GM18499 (cell line): ENCODE measurements around the gene ANKRD44.
A peak's percentile ranks its signal among the peaks of the same experiment; 100 is the strongest.

ENCODE experiments used
- ATAC-seq: cut with Tn5 transposase; IDR thresholded peaks from one replicate; pipeline ENCODE4 v1.9.1; 2021; ENCODE audit warnings: moderate number of reproducible peaks; ENCODE audit not compliant: insufficient read depth, unreplicated experiment

Gene ANKRD44

DNA sequence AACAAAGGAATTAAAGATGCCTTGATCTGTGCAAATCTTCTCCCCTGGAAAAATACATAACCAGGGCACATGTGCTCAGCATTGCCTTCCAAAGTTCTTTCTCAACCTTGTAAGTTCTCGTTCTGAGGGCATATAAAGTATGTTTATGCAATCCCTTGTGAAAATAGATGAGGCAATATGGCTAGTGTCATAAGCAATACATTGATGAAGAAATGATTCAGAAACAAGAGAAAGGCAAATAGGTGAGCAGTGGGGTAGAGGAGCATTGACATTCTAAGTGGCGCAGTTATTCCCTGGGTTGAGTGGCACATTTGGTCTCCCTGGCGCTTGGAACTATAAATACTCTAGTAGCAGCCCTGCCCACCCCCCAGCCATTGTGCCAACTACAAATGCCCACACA lies 326.6 kb downstream of the ANKRD44 start:
- no peak for ATAC-seq

DNA sequence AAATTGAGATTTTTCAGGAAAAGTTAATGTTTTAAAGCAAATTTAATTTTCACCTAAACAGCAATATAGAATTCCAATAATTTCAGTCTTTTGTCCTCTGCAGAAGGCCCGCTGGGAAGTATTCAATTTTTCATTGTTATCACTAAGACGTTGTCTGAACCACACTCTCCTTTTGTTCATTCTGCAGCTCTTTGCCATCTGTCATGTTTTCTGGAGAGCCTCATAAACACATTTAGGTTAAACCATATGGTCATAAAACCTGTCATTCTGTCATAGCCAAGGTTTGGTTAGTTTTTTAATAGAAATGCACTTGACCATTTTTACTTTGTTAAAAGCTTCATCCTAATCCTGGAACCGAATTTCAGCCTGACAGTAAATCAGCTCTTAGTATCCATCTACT lies 330.1 kb downstream of the ANKRD44 start:
- ATAC-seq: no peak

DNA sequence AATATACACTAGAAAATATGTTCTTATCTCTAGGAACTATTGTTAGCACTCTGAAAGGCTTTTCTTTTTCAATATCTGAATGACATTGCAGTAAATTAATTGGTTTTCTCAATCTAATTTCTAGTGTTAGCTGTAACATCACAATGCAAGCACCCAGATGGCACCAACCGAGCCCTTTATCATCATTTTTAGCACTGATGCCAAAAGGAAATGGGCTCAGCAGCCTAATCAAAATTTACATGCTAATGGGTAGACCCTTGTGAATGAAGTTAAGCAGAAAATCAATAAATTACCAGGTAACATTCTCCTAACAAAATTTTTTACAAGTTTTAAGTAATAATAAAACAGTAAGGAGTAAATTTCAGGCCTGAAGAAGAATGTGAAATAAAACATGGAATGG lies 330.6 kb downstream of the ANKRD44 start:
- ATAC-seq: no peak

DNA sequence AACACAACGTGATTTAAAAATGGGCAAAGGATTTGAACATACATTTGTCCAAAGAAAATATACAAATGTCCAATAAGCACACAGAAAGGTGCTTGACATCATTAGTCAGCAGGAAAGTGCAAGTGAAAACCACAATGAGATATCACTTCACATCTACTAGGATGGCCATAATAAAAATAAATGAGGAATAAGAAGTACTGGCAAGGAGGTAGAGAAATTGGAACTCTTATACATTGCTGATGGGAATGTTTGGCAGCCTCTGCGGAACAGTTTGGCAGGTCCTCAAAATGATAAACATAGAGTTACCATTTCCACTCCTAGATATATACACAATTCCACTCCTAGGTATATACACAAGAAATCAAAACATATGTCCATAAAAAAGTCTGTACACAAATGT lies 333.1 kb downstream of the ANKRD44 start:
- ATAC-seq: no peak

DNA sequence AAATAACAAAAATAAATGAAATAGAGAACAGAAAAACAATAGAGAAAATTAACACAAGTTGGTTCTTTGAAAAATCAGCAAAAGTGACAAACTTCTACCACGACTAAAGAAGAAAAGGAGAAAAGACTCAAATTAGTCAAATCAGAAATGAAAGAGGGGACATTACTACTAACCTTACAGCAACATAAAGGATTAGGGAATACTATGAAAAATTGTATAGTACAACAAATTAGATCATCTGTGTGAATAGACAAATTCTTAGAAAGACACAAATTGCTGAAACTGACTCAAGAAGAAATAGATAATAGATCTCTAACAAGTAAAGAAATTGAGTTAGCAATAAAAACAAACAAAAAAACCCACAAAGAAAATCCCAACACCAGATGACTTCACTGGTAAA lies 335.6 kb downstream of the ANKRD44 start:
- no peak for ATAC-seq

DNA sequence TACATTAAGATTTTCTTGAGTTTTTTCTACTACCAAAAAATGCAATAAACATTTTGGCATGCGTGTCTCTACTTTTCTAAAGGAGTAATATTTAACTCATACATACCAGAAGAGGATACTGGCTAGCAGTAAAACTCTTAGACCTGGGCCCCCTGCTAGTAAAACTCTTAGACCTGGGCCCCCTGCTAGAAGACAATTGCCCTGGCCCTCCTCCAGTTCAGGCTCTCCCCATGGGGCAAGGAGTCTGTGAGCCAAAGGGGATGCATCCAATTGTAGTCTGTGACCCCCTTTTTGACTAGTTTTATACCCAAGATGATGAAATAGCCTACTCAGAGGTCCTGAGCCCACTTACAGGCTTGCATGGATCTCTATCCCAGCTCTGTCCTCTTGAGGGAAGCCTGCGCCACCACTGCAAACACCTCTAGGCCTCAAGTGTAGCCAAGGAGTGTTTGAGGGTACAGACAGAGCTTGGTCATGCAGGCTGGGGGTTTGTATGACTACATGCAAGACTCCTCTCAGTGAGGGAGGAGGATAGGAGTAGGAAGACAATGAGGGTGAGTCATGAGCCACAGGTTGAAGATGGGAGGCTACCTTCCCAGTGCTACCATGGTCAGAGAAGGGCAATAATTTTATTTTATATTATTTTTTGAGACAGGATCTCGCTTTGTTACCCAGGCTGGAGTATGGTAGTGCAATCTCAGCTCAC lies 338.9 kb downstream of the ANKRD44 start:
- no peak for ATAC-seq

DNA sequence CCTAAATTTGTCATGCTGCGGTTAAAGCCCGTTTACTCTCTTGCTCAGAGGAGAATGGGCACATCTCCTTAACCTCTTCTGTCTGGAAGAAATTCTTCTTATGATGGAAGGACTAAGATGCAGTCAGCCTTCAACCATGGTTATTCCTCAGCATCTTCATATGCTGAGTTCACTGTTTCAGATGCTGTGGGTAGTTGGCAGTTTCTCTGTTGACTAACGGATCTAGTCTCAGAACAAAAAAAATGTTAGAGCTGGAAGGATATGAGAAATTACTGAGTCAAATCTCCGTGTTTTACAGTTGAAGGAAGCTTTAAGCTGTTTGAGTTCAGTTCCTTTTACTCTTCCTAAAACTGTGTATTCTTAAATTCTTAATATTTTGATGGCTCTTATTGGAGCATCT lies 340.5 kb downstream of the ANKRD44 start:
- ATAC-seq: no peak

DNA sequence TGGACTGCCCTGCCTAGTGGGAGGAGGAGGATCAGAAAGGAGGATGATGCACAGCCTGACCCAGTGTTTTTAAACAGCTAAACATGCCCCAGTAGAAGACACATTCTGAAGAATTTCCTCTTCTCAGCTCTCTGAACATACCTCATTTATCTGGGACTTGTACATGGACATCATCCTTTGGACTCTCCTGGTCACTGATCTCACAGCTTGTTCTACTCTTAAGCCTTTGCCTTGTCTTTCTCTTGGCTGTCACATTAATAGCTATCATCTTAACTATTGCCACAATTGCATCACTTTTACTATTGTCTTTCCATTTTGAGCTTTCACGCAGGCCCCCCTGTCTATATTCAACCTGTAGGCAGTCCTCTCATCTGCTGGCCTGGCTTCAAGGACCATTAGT lies 342.1 kb downstream of the ANKRD44 start:
- no peak for ATAC-seq

DNA sequence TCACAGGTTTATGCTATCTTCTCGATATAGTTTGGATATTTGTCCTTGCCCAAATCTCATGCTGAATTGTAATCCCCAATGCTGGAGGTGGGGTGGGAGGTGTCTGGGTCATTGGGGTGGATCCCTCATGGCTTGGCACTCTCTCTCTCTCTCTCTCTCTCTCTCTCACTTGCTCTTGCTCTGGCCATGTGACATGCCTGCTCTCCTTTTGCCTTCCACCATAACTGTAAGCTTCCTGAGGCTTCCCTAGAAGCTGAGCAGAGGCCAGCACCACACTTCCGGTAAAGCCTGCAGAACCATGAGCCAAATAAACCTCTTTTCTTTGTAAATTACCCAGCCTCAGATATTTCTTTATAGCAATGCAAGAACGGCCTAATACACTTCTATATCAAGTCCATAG lies 342.8 kb downstream of the ANKRD44 start:
- ATAC-seq: no peak

DNA sequence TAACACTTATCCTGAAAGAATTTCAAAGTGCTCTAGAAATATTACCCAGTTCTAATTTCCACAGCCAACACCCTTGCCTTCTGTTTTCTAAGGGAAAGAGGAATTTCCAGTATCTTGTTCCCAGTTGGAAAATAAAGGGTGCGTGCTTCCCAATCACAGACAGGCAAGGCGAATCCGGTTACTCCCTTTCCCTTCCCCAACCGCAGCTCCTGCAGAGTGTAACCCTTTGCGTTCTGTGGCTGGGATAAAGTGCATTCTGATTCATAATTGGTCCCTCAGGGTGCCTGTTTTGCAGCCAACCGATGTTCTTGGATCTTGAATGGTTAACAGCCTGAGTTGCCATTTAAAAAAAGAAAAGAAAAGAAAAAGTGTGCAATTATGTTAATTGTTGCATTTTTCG lies 343.5 kb downstream of the ANKRD44 start:
- no peak for ATAC-seq

DNA sequence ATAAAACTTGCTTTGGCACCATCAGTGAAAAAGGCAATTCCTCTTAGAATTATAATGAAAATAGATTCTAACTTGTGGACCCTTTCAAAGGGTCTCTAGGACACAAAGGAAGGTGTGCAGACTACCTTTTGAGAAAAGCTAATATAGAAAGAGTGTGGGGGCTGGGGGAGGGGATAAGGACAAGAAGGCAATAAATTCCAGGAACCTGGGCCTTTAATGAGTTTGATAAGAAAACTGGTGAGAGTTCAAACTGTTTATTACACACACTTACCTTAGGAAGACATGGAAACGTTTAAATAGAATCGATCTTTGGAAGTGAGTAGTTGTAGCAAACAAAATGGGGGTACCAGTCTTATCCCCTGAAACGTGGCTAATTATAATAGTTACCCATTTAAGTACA lies 344.5 kb downstream of the ANKRD44 start:
- no peak for ATAC-seq

DNA sequence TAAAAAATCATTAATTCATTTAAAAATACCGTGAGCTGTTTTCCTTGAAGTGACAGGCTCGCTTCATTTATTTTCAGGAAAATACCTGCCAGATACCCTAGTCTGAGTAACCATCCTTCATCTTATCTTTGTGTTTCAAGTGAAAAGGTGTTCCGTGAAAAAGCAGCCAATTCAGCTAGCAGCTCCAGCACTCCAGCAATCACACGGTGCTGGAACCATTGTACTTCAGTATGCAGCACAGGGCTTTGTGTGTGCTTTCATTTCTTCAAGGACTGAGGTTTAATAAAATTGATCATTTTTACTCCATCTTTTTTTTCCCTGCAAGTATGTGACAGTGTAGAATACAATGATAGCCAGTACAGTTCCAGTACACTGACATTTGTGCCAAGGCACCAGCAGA lies 344.9 kb downstream of the ANKRD44 start:
- ATAC-seq: no peak

DNA sequence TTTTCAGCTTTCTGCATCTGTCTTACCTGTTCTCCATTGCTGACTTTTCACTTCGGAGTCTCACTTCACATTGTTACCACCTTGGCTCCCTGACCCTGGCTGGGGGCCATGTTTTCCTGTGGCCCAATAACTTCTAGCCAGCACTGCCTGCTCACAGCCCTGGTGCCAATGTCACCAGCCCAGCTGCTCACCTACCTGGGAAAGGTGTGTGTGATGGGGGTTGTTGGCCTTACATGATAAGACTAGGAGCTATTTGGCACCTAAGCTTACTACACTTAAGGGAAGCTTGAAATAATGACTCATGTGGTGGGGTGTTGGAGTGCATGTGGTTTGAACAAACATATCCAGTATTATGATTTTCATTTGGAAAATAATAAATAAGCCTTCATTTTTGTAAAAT lies 346.6 kb downstream of the ANKRD44 start:
- ATAC-seq: no peak

DNA sequence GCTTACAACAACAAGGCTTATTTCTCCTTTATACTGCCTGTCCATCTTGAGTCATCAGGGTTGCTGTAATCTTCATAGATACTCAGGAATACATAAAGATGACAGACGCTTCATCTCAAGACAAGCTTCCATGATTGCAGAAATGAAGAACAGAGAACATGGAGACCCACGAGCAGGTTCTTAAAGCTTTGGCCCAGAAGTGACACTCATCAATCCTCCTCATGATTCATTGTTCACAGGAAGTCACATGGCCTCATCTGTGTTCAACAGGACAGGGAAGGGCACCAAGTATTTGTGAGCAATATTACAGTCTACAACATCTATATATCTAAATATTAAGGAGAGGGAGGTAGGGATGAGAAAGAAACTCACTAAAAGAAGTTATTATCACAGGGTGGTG lies 347.5 kb downstream of the ANKRD44 start:
- no peak for ATAC-seq

DNA sequence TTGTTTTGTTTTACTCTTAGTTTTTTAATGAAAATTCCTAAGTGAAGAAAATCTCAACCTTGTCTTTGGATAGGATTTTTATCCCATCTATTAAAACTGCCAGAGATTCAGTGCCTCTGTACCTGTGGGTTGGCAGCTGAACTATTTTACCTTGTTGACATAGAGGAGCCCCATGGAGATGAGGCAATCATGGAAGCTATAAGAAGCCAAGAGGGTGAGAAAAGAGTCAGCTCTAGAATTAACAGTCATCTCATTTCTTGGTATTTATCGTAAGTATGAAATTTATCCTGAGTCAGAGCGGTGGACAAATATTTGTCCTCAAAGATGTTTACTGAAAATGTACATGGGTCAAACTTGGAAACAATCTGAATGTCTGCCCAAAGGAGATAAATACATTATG lies 348.3 kb downstream of the ANKRD44 start:
- ATAC-seq: no peak

DNA sequence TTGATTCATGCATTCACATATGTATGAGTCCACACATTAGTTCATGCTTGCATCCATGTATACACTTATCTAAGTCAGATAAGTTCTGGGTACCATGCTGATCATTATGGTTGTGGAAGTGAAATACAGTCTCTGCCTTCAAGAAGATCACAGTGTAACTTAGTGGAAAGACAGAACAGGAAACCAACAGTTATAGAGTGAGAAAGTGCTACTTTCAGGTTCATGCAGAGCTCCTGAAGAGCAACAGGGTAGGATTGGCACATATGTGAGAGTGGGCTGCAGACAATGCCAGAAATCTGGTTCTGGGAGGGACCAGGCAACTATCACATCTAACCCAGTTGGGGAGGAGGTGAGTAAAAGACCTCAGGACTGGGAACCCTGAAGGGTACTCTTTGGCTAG lies 348.7 kb downstream of the ANKRD44 start:
- peak; percentile 96 for ATAC-seq

DNA sequence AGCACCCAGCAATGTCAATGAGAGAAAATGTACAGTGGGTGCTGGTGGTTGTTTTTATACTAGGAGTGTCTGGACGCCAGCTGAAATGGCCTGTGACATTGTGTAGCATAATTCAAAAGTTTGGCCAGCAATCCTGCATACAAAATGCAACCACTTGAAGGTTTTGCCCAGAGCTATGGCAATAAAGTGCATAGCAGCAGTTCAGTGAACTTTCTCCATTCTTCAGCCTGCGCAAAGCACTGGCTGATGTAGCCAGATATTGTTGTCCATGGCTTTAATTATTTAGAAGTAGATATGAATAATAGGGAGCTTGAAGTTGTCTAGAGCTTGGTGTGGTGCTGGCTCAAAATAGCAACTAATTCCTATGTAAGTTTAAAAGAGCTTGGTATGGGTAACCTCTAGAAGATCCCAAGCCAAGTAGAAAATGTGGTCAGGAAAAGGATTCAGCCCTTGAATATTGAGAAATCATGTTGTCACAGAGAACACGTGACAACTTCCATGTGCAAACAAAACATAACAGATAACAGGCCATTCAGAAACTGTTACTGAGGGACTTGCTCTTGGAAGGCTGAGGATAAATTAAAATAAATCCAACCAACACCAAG lies 350.7 kb downstream of the ANKRD44 start:
- ATAC-seq: no peak

DNA sequence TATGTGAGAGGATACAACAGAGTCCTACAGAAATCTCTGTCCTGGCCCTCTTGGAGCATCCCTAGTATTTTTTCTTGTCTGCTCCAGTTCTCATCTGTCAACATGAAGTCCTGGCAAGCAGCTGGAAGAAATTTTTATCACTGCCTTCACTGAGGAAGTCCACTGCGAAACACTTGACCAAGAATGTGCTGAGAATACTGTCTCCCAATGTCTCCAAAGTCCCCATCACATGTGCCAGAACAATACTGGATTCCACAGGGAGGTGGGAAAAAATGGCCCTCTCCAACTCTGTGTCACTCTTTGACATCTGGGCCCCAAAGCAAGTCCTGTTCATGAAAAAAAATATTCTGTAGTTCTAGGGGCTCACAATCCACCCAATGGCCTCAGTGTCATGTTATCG lies 351.3 kb downstream of the ANKRD44 start:
- ATAC-seq: no peak

DNA sequence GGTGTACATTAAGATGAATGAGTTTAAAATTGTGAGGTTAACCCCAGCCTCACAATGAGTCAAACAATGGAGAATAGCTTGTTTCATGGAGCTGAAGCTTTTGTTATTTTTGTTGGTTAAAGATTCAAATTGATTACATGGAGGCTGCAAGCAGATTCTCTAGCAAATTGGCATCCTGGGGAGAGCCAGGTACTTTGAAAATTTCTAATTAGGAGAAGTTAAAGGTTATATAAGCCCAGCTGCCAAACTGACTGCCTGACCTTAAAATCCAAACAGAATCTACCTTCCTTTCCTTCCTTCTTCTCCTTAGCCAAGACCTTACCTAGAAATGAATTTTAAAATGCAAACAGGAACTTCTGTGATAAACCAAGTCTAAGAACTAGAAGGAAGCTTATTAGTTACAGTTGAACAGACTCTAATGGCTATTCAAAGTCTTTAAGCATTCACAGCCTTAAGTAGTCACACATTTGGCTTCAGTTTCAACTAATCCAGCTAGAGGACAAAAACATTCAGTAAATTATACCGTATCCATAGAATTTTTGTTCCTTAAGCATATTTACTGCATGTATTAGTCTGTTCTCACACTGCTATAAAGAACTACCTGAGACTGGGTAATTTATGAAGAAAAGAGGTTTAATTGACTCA lies 352.6 kb downstream of the ANKRD44 start:
- no peak for ATAC-seq

DNA sequence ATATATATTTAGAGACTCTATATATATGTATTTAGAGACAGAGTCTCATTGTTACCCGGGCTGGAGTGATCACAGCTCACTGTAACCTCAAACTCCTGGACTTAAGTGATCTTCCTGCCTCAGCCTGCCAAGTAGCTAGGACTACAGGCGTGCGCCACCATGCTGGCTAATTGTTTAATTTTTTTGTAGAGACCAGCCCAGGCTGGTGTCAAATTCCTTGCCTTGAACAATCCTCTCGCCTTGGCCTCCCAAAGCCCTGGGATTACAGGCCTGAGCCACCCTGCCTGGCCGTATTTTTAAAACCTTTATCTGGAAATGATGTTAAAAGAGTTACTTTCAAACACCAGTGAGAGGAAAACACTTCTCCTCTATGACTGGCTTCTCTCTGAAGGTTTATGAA lies 353.1 kb downstream of the ANKRD44 start:
- no peak for ATAC-seq

DNA sequence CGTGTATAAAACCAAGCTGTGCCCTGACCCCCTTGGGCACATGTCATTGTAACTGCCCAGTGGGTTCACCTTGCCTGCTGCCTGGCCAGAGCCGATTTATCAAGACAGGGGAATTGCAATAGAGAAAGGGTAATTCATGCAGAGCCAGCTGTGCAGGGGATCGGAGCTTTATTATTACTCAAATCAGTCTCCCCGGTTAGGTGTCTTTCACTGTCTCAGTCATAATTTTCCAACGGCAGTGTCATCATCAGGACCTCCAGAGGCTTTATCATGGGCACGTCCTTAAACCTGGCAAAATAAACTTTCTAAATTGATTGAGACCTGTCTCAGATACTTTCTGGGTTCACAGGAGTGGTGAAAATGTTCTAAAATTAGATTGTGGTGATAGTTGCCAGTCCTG lies 354.5 kb downstream of the ANKRD44 start:
- ATAC-seq: no peak

DNA sequence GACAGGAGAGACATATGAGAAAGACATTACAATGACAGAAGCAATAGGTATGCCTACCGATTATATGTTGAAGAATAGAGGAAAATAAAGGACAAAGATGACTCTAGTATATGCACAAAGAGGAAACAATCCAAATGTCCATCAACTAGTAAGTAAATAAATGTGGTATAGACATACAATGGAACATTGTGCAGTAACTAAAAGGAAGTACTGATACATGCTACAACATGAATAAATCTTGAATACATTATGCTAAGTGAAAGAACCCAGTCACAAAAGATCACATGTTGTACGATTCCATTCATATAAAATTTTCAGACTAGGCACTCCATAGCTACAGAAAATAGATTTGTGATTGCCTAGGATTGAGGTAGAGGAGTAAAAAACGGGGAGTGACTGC lies 355.5 kb downstream of the ANKRD44 start:
- ATAC-seq: no peak
